HEK293 (cell line): Measurements from ENCODE around the gene ABCB9.
A peak's percentile ranks its signal among the peaks of the same experiment; 100 is the strongest.

ENCODE experiments used
- BCL11B ChIP-seq: fragments of 450-650 bp; formaldehyde crosslinking; IDR thresholded peaks from 2 replicates; pipeline ENCODE4 v1.5.1; 2016; ENCODE audit warnings: low read depth, missing biosample characterization, missing genetic modification characterization
- SCRT2 ChIP-seq: fragments of 450-650 bp; formaldehyde crosslinking; IDR thresholded peaks from 2 replicates; pipeline ENCODE4 v1.5.1; 2016; ENCODE audit warnings: missing biosample characterization, missing genetic modification characterization
- YY1 ChIP-seq: fragments of 450-650 bp; formaldehyde crosslinking; IDR thresholded peaks from 2 replicates; pipeline ENCODE4 v1.5.1; 2018; ENCODE audit warnings: missing biosample characterization, missing genetic modification characterization
- ZFP3 ChIP-seq: fragments of 450-650 bp; formaldehyde crosslinking; IDR thresholded peaks from 2 replicates; pipeline ENCODE4 v1.5.1; 2016; ENCODE audit warnings: low read depth, missing biosample characterization, missing genetic modification characterization
- ZNF133 ChIP-seq: fragments of 450-650 bp; formaldehyde crosslinking; IDR thresholded peaks from 2 replicates; pipeline ENCODE4 v1.5.1; 2016; ENCODE audit warnings: missing biosample characterization, missing genetic modification characterization
- ZNF138 ChIP-seq: fragments of 450-650 bp; formaldehyde crosslinking; IDR thresholded peaks from 2 replicates; pipeline ENCODE4 v1.5.1; 2016; ENCODE audit warnings: missing biosample characterization, missing genetic modification characterization, borderline replicate concordance
- ZNF175 ChIP-seq: fragments of 450-650 bp; formaldehyde crosslinking; IDR thresholded peaks from 2 replicates; pipeline ENCODE4 v1.5.1; 2016; ENCODE audit warnings: missing biosample characterization, missing genetic modification characterization
- ZNF2 ChIP-seq: fragments of 450-650 bp; formaldehyde crosslinking; IDR thresholded peaks from 2 replicates; pipeline ENCODE4 v1.5.1; 2016; ENCODE audit warnings: missing biosample characterization, missing genetic modification characterization
- ZNF302 ChIP-seq: fragments of 450-650 bp; formaldehyde crosslinking; IDR thresholded peaks from 2 replicates; pipeline ENCODE4 v1.5.1; 2016; ENCODE audit warnings: missing biosample characterization, missing genetic modification characterization, low read depth
- ZNF354C ChIP-seq: fragments of 450-650 bp; formaldehyde crosslinking; IDR thresholded peaks from 2 replicates; pipeline ENCODE4 v1.5.1; 2016; ENCODE audit warnings: missing biosample characterization, missing genetic modification characterization, low read depth, borderline replicate concordance
- ZNF501 ChIP-seq: fragments of 450-650 bp; formaldehyde crosslinking; IDR thresholded peaks from 2 replicates; pipeline ENCODE4 v1.5.1; 2016; ENCODE audit warnings: missing biosample characterization, missing genetic modification characterization
- ZNF629 ChIP-seq: fragments of 450-650 bp; formaldehyde crosslinking; IDR thresholded peaks from 2 replicates; pipeline ENCODE4 v1.5.1; 2017; ENCODE audit warnings: missing biosample characterization, missing genetic modification characterization
- TF ChIP-seq, protein P1 (sequence below): sonication (generic); formaldehyde crosslinking; IDR thresholded peaks from 2 replicates; pipeline ENCODE4 v1.8.1; 2022; ENCODE audit warnings: mild to moderate bottlenecking, moderate library complexity, missing genetic modification reagents
- TF ChIP-seq, protein P2 (sequence below): fragments of 450-650 bp; formaldehyde crosslinking; IDR thresholded peaks from 2 replicates; pipeline ENCODE4 v1.5.1; 2016; ENCODE audit warnings: missing biosample characterization, missing genetic modification characterization, low read depth
- TF ChIP-seq, protein P3 (sequence below): fragments of 450-650 bp; formaldehyde crosslinking; IDR thresholded peaks from 2 replicates; pipeline ENCODE4 v1.5.1; 2016; ENCODE audit warnings: missing biosample characterization, missing genetic modification characterization
- TF ChIP-seq, protein P4 (sequence below): fragments of 450-650 bp; formaldehyde crosslinking; IDR thresholded peaks from 2 replicates; pipeline ENCODE4 v1.5.1; 2017; ENCODE audit warnings: missing biosample characterization, missing genetic modification characterization
- TF ChIP-seq, protein P5 (sequence below): fragments of 450-650 bp; formaldehyde crosslinking; IDR thresholded peaks from 2 replicates; pipeline ENCODE4 v1.5.1; 2016; ENCODE audit warnings: missing biosample characterization, missing genetic modification characterization
- TF ChIP-seq, protein P6 (sequence below): fragments of 450-650 bp; formaldehyde crosslinking; IDR thresholded peaks from 2 replicates; pipeline ENCODE4 v1.5.1; 2016; ENCODE audit warnings: missing biosample characterization, missing genetic modification characterization
- TF ChIP-seq, protein P7 (sequence below): fragments of 450-650 bp; formaldehyde crosslinking; IDR thresholded peaks from 2 replicates; pipeline ENCODE4 v1.5.1; 2016; ENCODE audit warnings: missing biosample characterization, missing genetic modification characterization
- TF ChIP-seq, protein P8 (sequence below): fragments of 450-650 bp; IDR thresholded peaks from 2 replicates; pipeline ENCODE4 v1.5.1; 2018; ENCODE audit warnings: missing biosample characterization, mild to moderate bottlenecking, missing genetic modification characterization

The ABCB9 gene

DNA sequence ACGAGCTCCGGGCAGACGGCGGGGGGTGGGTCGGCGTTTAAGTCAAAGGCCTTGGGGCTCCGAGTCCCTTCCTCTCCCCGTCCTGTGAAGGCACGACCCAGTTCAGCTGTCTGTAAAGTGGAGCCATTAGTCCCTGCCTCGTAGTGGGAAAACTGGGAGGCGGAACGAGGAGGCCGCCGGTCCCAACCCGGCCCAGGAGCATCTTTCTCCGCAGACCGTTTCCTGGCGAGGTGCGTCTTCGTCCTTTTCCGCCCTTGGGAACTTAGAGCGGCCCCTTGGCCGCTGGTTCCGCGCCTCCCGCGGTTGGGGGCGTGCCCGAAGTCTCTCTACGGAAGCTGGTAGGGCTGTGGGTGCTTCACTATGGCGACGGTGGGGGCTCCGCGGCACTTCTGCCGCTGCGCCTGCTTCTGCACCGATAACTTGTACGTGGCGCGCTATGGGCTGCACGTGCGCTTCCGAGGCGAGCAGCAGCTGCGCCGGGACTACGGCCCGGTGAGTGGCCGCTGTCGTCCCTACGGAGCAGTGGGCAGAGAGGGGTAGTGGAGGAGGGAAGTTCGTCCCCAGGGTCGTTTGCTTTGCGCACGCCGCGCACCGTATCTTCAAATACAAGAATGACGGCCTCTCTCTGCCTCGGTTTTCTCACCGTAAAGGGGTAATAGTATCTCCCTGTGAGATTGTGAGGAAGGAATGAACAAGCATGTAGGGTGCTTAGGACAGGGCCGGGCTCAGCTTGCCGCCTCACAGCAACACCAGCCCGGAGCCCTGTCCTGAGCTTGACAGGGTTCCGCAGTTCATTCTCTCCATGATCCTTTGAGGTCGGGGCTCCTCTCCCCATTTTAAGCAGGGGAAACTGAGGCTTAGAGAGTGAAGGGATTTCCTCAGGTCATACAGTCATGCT lies 8.9 kb upstream of the ABCB9 start, which contains the start of gene OGFOD2 (continued):
- TF ChIP-seq, protein P1, sequence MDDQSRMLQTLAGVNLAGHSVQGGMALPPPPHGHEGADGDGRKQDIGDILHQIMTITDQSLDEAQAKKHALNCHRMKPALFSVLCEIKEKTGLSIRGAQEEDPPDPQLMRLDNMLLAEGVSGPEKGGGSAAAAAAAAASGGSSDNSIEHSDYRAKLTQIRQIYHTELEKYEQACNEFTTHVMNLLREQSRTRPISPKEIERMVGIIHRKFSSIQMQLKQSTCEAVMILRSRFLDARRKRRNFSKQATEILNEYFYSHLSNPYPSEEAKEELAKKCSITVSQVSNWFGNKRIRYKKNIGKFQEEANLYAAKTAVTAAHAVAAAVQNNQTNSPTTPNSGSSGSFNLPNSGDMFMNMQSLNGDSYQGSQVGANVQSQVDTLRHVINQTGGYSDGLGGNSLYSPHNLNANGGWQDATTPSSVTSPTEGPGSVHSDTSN (CRISPR knock-in tag), result no peak
- TF ChIP-seq ZNF2 (tag by site-specific recombination), result 0 out of 2 replicates have a peak, but pooled peaks have one; percentile 11
- TF ChIP-seq, protein P2, sequence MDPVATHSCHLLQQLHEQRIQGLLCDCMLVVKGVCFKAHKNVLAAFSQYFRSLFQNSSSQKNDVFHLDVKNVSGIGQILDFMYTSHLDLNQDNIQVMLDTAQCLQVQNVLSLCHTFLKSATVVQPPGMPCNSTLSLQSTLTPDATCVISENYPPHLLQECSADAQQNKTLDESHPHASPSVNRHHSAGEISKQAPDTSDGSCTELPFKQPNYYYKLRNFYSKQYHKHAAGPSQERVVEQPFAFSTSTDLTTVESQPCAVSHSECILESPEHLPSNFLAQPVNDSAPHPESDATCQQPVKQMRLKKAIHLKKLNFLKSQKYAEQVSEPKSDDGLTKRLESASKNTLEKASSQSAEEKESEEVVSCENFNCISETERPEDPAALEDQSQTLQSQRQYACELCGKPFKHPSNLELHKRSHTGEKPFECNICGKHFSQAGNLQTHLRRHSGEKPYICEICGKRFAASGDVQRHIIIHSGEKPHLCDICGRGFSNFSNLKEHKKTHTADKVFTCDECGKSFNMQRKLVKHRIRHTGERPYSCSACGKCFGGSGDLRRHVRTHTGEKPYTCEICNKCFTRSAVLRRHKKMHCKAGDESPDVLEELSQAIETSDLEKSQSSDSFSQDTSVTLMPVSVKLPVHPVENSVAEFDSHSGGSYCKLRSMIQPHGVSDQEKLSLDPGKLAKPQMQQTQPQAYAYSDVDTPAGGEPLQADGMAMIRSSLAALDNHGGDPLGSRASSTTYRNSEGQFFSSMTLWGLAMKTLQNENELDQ (tag by site-specific recombination), result no peak
- no peak; the same call in 1 of the 2 replicates for TF ChIP-seq ZNF501 (tag by site-specific recombination)
- 0 out of 2 replicates have a peak, but pooled peaks have one; percentile 58 for TF ChIP-seq ZNF629 (tag by site-specific recombination)
- TF ChIP-seq, protein P3, sequence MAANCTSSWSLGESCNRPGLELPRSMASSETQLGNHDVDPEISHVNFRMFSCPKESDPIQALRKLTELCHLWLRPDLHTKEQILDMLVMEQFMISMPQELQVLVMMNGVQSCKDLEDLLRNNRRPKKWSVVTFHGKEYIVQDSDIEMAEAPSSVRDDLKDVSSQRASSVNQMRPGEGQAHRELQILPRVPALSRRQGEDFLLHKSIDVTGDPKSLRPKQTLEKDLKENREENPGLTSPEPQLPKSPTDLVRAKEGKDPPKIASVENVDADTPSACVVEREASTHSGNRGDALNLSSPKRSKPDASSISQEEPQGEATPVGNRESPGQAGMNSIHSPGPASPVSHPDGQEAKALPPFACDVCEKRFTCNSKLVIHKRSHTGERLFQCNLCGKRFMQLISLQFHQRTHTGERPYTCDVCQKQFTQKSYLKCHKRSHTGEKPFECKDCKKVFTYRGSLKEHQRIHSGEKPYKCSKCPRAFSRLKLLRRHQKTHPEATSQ, result no peak
- TF ChIP-seq ZFP3 (tag by site-specific recombination), result no peak
- TF ChIP-seq, protein P4, sequence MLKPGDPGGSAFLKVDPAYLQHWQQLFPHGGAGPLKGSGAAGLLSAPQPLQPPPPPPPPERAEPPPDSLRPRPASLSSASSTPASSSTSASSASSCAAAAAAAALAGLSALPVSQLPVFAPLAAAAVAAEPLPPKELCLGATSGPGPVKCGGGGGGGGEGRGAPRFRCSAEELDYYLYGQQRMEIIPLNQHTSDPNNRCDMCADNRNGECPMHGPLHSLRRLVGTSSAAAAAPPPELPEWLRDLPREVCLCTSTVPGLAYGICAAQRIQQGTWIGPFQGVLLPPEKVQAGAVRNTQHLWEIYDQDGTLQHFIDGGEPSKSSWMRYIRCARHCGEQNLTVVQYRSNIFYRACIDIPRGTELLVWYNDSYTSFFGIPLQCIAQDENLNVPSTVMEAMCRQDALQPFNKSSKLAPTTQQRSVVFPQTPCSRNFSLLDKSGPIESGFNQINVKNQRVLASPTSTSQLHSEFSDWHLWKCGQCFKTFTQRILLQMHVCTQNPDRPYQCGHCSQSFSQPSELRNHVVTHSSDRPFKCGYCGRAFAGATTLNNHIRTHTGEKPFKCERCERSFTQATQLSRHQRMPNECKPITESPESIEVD (tag by site-specific recombination), result no peak
- TF ChIP-seq BCL11B (tag by site-specific recombination), result no peak
- TF ChIP-seq ZNF302, result no peak
- TF ChIP-seq, protein P5, sequence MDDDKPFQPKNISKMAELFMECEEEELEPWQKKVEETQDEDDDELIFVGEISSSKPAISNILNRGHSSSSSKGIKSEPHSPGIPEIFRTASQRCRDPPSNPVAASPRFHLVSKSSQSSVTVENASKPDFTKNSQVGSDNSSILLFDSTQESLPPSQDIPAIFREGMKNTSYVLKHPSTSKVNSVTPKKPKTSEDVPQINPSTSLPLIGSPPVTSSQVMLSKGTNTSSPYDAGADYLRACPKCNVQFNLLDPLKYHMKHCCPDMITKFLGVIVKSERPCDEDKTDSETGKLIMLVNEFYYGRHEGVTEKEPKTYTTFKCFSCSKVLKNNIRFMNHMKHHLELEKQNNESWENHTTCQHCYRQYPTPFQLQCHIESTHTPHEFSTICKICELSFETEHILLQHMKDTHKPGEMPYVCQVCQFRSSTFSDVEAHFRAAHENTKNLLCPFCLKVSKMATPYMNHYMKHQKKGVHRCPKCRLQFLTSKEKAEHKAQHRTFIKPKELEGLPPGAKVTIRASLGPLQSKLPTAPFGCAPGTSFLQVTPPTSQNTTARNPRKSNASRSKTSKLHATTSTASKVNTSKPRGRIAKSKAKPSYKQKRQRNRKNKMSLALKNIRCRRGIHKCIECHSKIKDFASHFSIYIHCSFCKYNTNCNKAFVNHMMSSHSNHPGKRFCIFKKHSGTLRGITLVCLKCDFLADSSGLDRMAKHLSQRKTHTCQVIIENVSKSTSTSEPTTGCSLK, result no peak
- no peak for TF ChIP-seq SCRT2
- TF ChIP-seq, protein P6, sequence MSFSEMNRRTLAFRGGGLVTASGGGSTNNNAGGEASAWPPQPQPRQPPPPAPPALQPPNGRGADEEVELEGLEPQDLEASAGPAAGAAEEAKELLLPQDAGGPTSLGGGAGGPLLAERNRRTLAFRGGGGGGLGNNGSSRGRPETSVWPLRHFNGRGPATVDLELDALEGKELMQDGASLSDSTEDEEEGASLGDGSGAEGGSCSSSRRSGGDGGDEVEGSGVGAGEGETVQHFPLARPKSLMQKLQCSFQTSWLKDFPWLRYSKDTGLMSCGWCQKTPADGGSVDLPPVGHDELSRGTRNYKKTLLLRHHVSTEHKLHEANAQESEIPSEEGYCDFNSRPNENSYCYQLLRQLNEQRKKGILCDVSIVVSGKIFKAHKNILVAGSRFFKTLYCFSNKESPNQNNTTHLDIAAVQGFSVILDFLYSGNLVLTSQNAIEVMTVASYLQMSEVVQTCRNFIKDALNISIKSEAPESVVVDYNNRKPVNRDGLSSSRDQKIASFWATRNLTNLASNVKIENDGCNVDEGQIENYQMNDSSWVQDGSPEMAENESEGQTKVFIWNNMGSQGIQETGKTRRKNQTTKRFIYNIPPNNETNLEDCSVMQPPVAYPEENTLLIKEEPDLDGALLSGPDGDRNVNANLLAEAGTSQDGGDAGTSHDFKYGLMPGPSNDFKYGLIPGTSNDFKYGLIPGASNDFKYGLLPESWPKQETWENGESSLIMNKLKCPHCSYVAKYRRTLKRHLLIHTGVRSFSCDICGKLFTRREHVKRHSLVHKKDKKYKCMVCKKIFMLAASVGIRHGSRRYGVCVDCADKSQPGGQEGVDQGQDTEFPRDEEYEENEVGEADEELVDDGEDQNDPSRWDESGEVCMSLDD (tag by site-specific recombination), result no peak
- TF ChIP-seq, protein P7, sequence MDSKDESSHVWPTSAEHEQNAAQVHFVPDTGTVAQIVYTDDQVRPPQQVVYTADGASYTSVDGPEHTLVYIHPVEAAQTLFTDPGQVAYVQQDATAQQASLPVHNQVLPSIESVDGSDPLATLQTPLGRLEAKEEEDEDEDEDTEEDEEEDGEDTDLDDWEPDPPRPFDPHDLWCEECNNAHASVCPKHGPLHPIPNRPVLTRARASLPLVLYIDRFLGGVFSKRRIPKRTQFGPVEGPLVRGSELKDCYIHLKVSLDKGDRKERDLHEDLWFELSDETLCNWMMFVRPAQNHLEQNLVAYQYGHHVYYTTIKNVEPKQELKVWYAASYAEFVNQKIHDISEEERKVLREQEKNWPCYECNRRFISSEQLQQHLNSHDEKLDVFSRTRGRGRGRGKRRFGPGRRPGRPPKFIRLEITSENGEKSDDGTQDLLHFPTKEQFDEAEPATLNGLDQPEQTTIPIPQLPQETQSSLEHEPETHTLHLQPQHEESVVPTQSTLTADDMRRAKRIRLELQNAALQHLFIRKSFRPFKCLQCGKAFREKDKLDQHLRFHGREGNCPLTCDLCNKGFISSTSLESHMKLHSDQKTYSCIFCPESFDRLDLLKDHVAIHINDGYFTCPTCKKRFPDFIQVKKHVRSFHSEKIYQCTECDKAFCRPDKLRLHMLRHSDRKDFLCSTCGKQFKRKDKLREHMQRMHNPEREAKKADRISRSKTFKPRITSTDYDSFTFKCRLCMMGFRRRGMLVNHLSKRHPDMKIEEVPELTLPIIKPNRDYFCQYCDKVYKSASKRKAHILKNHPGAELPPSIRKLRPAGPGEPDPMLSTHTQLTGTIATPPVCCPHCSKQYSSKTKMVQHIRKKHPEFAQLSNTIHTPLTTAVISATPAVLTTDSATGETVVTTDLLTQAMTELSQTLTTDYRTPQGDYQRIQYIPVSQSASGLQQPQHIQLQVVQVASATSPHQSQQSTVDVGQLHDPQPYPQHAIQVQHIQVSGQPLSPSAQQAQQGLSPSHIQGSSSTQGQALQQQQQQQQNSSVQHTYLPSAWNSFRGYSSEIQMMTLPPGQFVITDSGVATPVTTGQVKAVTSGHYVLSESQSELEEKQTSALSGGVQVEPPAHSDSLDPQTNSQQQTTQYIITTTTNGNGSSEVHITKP (tag by site-specific recombination), result peak; percentile 8; the same call in 1 of the 2 replicates
- TF ChIP-seq, protein P8, sequence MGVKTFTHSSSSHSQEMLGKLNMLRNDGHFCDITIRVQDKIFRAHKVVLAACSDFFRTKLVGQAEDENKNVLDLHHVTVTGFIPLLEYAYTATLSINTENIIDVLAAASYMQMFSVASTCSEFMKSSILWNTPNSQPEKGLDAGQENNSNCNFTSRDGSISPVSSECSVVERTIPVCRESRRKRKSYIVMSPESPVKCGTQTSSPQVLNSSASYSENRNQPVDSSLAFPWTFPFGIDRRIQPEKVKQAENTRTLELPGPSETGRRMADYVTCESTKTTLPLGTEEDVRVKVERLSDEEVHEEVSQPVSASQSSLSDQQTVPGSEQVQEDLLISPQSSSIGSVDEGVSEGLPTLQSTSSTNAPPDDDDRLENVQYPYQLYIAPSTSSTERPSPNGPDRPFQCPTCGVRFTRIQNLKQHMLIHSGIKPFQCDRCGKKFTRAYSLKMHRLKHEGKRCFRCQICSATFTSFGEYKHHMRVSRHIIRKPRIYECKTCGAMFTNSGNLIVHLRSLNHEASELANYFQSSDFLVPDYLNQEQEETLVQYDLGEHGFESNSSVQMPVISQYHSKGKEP (tag by site-specific recombination), result peak; percentile 28; the same call in 1 of the 2 replicates
- TF ChIP-seq YY1 (tag by site-specific recombination), result peak; percentile 77
- no peak for TF ChIP-seq ZNF133
- no peak for TF ChIP-seq ZNF175 (tag by site-specific recombination)
- no peak for TF ChIP-seq ZNF138 (tag by site-specific recombination)
- no peak for TF ChIP-seq ZNF354C
